Cardiac fibroblast (primary cell): ENCODE data around the gene RIT2.
A peak's percentile ranks its signal among the peaks of the same experiment; 100 is the strongest.
"Not testable (repeated sequence)": the region's sequence is repeated elsewhere in the genome, so short reads cannot be mapped to it uniquely, and the experiment has no call there.

Experiments
- DNase-seq, 2 donors: peaks; one replicate each; pipeline versions ENCODE4 v3.0.0 to v3.0.0-alpha.2; 2010; ENCODE audit warnings: low read depth in 2 of 2
- H3K4me3 ChIP-seq, 2 donors: replicated peaks in 1 of 2; 1 replicate in 1 of 2; 2 replicates in 1 of 2; pipeline ENCODE4 v1.5.1; 2011; ENCODE audit warnings: low read depth in 2 of 2, low read length in 2 of 2, mild to moderate bottlenecking in 2 of 2, moderate library complexity in 1 of 2
- CTCF ChIP-seq: IDR thresholded peaks from one replicate; pipeline ENCODE4 v1.5.1; 2011; ENCODE audit warnings: low read depth, mild to moderate bottlenecking, low read length, inconsistent platforms

Gene RIT2

GRCh38 chr18:42807887-42808286 is 307.6 kb downstream of the RIT2 start:
- H3K4me3 ChIP-seq, result no peak overlapping the region
- DNase-seq, result no peak
- no peak for TF ChIP-seq CTCF

GRCh38 chr18:42801706-42802105 is 313.8 kb downstream of the RIT2 start:
- DNase-seq, result peak; percentile 72 to 77
- no peak for TF ChIP-seq CTCF
- no peak overlapping the region for H3K4me3 ChIP-seq

- H3K4me3 ChIP-seq, result no peak overlapping the region
- no peak for TF ChIP-seq CTCF
- DNase-seq, result no peak
Observed at GRCh38 chr18:42798606-42799170, 316.8 kb downstream of the RIT2 start.

GRCh38 chr18:42795213-42795789 is 320.2 kb downstream of the RIT2 start:
- DNase-seq, H3K4me3 ChIP-seq: not testable (repeated sequence)

GRCh38 chr18:42792731-42793130 is 322.8 kb downstream of the RIT2 start:
- no peak for TF ChIP-seq CTCF
- peak; percentile 3 to 12 for DNase-seq
- no peak overlapping the region for H3K4me3 ChIP-seq

- no peak for TF ChIP-seq CTCF
Observed at GRCh38 chr18:42784632-42785031, 330.9 kb downstream of the RIT2 start.

GRCh38 chr18:42782929-42783328 is 332.6 kb downstream of the RIT2 start:
- no peak overlapping the region for H3K4me3 ChIP-seq
- TF ChIP-seq CTCF, result no peak
- no peak for DNase-seq

More at GRCh38 chr18:42784632-42785031, 330.9 kb downstream of the RIT2 start:
- no peak overlapping the region for H3K4me3 ChIP-seq
- no peak for DNase-seq
